BE2C (cell line): Measurements from ENCODE around the gene SYTL5.
"Not testable (repeated sequence)": the region's sequence is repeated elsewhere in the genome, so short reads cannot be mapped to it uniquely, and the experiment has no call there.

ENCODE experiments used
- DNase-seq: peaks from one replicate; pipeline ENCODE4 v3.0.0-alpha.2; 2020
- H3K27me3 ChIP-seq: fragments of 250-450 bp; sonication (Bioruptor Pico); 2 replicates; pipeline ENCODE4 v1.5.1; 2020; ENCODE audit warnings: mild to moderate bottlenecking
- H3K36me3 ChIP-seq: fragments of 250-450 bp; sonication (Bioruptor Pico); 2 replicates; pipeline ENCODE4 v1.5.1; 2020; ENCODE audit warnings: mild to moderate bottlenecking
- H3K4me1 ChIP-seq: fragments of 250-450 bp; sonication (Bioruptor Pico); 2 replicates; pipeline ENCODE4 v1.5.1; 2020
- H3K4me3 ChIP-seq: 2 replicates; pipeline ENCODE4 v1.5.1; 2011; ENCODE audit warnings: low read depth, low read length
- H3K9me3 ChIP-seq: fragments of 250-450 bp; sonication (Bioruptor Pico); 2 replicates; pipeline ENCODE4 v1.5.1; 2020
- TF ChIP-seq, protein P1 (sequence below): IDR thresholded peaks from 2 replicates; pipeline ENCODE4 v1.5.1; 2012; ENCODE audit warnings: mild to moderate bottlenecking, low read depth, low read length

Gene SYTL5

DNA sequence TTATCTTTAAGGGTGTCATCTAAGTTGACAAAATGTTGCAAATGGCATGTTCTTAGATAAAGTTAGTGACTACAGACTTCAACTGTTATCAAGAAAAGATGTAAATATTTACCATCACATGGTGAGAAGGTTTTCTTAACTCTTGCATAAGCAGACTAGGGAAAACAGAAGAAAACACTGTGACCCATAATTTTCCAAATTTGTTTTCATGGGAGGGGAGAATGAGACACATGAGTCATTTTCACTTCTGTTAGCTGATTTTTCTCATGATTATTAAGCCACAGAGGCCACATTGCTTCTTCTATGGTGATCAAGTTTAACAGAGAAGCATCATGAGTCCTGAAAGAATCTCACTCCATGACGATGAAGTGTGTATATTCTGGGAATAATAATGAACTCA is 30.2 kb upstream of the SYTL5 start:
- H3K27me3 ChIP-seq, result no peaks in the 10 kb centered on the region
- H3K4me1 ChIP-seq, result no peaks in the 10 kb centered on the region
- no peak overlapping the region for H3K4me3 ChIP-seq
- no peak for DNase-seq
- H3K36me3 ChIP-seq, result no peaks in the 10 kb centered on the region
- H3K9me3 ChIP-seq, result no peaks in the 10 kb centered on the region
- TF ChIP-seq, protein P1, sequence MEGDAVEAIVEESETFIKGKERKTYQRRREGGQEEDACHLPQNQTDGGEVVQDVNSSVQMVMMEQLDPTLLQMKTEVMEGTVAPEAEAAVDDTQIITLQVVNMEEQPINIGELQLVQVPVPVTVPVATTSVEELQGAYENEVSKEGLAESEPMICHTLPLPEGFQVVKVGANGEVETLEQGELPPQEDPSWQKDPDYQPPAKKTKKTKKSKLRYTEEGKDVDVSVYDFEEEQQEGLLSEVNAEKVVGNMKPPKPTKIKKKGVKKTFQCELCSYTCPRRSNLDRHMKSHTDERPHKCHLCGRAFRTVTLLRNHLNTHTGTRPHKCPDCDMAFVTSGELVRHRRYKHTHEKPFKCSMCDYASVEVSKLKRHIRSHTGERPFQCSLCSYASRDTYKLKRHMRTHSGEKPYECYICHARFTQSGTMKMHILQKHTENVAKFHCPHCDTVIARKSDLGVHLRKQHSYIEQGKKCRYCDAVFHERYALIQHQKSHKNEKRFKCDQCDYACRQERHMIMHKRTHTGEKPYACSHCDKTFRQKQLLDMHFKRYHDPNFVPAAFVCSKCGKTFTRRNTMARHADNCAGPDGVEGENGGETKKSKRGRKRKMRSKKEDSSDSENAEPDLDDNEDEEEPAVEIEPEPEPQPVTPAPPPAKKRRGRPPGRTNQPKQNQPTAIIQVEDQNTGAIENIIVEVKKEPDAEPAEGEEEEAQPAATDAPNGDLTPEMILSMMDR, result no peak

DNA sequence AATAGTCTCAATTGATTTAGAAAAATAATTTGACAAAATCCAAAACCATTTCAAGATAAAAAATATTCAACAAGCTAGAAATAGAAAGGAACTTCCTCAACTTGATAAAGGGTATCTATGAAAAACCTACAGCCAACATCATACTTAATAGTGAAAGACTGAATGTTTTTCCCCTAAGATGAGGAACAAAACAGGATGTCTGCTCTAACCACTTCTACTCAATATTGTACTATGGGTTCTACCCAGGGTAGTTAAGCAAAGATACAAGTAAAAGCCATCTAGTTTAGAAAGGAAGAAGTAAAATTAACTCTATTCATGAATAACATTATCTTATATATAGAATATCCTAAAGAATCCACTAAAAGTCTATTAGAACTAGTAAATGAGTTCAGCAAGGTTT is 21.5 kb upstream of the SYTL5 start:
- H3K4me3 ChIP-seq, result no peak overlapping the region
- no peaks in the 10 kb centered on the region for H3K9me3 ChIP-seq
- H3K36me3 ChIP-seq, result no peaks in the 10 kb centered on the region
- TF ChIP-seq, protein P1, result no peak
- H3K4me1 ChIP-seq, result no peaks in the 10 kb centered on the region
- H3K27me3 ChIP-seq, result no peaks in the 10 kb centered on the region
- DNase-seq, result no peak

DNA sequence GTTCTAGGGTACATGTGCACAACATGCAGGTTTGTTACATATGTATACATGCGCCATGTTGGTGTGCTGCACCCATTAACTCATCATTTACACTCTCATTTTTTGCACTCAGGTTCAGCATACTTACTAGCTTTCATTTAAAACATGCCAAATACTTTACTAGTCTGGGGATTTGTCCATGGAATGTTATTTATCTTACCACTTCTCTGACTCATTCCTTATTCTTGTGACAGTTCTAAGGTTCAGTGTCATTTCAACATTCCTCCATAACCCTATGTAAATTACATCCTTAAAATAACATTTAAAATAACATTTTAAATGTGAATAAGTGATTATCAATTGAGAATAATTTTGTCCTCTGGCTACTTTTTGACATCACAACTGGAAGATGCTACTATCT is 19.5 kb upstream of the SYTL5 start:
- DNase-seq, result no peak

DNA sequence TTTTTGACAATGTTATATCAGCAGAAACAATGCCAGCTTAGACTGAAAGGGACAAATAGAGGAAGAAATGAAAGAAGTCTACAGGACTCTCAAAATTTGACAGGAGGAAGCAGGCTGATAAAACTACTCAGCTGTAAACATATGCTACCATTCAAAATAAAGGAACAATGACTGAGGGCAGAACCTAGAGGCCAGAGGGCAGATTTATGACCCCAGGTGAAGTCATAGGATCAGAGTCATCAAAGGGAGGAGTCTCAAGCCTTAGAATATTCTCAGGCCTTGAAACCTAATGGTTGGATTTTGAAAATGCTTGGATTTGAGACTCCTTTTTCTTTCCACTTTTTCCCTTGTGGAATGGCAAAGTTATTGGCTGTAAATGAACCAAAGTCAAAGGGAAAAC is 17.0 kb upstream of the SYTL5 start:
- Histone ChIP-seq H3K4me3 (no peak overlapping the region), H3K36me3 (no peaks in the 10 kb centered on the region), H3K4me1 (no peaks in the 10 kb centered on the region), H3K27me3 (no peaks in the 10 kb centered on the region), H3K9me3 (no peaks in the 10 kb centered on the region)
- DNase-seq, result no peak
- TF ChIP-seq, protein P1, result no peak

More for the DNA sequence above, 19.5 kb upstream of the SYTL5 start:
- no peaks in the 10 kb centered on the region for H3K9me3 ChIP-seq
- H3K27me3 ChIP-seq, result no peaks in the 10 kb centered on the region
- no peak overlapping the region for H3K4me3 ChIP-seq
- TF ChIP-seq, protein P1, result no peak
- H3K36me3 ChIP-seq, result no peaks in the 10 kb centered on the region
- H3K4me1 ChIP-seq, result no peaks in the 10 kb centered on the region

DNA sequence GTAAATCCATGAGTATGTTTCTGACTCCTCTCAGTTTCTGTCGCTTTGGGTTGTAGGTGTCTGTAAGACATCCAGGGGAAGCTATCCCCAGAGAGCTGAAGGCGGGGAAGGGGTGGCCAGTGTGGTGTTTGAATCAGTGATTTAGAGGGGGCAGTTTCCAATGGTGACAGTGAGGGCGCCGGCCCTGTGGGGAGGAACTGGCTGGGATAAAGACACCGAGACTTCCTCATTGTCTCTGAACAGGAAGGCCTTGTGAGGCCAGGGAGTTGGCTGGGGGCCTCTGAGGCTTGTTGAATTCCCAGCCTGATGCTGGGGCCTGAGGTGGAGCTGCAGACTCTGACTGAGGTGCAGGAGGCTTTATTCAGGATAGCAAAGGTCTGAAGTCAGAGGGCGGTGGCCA is 15.1 kb upstream of the SYTL5 start:
- not testable (repeated sequence) for H3K27me3 ChIP-seq, H3K36me3 ChIP-seq, H3K9me3 ChIP-seq, H3K4me1 ChIP-seq, H3K4me3 ChIP-seq, DNase-seq

DNA sequence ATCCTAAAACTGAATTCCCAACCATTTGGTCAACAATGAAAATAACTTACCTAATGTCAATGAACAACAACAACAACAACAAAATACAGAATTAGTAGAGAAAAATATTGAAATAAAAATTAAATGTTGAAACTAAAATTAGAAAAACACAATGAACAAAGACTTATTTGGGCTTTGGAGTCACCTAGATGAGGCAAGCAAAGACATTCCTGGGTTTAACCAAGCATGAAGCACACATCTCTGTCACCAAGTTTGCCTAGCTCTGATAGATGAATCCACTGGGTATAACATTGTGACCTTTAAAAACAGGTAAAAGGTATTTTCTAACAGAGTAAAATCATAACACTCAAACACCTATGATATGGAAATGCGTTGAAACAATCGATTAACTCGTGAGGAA is 13.2 kb upstream of the SYTL5 start:
- Histone ChIP-seq H3K27me3 (no peaks in the 10 kb centered on the region), H3K9me3 (no peaks in the 10 kb centered on the region), H3K4me1 (no peaks in the 10 kb centered on the region), H3K4me3 (no peak overlapping the region), H3K36me3 (no peaks in the 10 kb centered on the region)
- TF ChIP-seq, protein P1, result no peak
- no peak for DNase-seq
